SK-N-SH (cell line): ENCODE results near the gene SCN3B. TPM values are rescaled to one million over a fixed set of nuclear protein-coding genes. Genes with fewer than 3 reads are reported as not detected.

Source experiments
- CTCF ChIA-PET: fragments of 300-600, 350-600 bp; formaldehyde crosslinking; extraction: SDS; loops from one replicate; lab custom pipeline; 2021; lab: Yijun Ruan, JAX
- POLR2A ChIA-PET: fragments of 350-600 bp; sonication (Branson Sonifier 250); formaldehyde crosslinking; extraction: SDS; loops from one replicate; lab custom pipeline; 2020; ENCODE audit warnings: antibody characterized with exemption, inconsistent platforms; lab: Yijun Ruan, JAX
- DNase-seq: peaks from one replicate; pipeline ENCODE4 v3.0.0; 2012
- H2AFZ ChIP-seq: fragments of 200-600 bp; sonication (generic); 2 replicates; pipeline ENCODE4 v1.8.1; 2016; ENCODE audit warnings: antibody characterized with exemption, mild to moderate bottlenecking, low read depth
- H3F3A ChIP-seq: fragments of 200-600 bp; sonication (generic); replicated peaks from 2 replicates; pipeline ENCODE3; 2016; ENCODE audit warnings: antibody characterized with exemption, mild to moderate bottlenecking; ENCODE audit not compliant: insufficient read depth
- H3K27ac ChIP-seq, 2 experiments: fragments of 200-500 bp in 1 of 2; fragments of 200-600 bp in 1 of 2; sonication (Bioruptor generic) in 1 of 2; sonication (generic), shearing (Covaris generic) in 1 of 2; 2 replicates each; pipeline versions ENCODE4 v1.5.1 to v1.6.1; 2014 to 2016; ENCODE audit warnings: low read depth in 2 of 2, inconsistent platforms in 1 of 2, low read length in 1 of 2, mild to moderate bottlenecking in 1 of 2, mixed read lengths in 1 of 2
- H3K27me3 ChIP-seq: fragments of 200-600 bp; sonication (generic), shearing (Covaris generic); 2 replicates; pipeline ENCODE4 v1.6.1; 2016; ENCODE audit warnings: mixed run types; ENCODE audit not compliant: insufficient read depth
- H3K36me3 ChIP-seq, 2 experiments: fragments of 200-500 bp in 1 of 2; fragments of 200-600 bp in 1 of 2; sonication (Bioruptor generic) in 1 of 2; sonication (generic) in 1 of 2; replicated peaks in 1 of 2; 2 replicates each; pipeline versions ENCODE3 to v1.5.1; 2014 to 2016; ENCODE audit warnings: low read length in 1 of 2, mild to moderate bottlenecking in 1 of 2; ENCODE audit not compliant: insufficient read depth in 2 of 2, control insufficient read depth in 1 of 2
- H3K4me1 ChIP-seq, 2 experiments: fragments of 200-500 bp in 1 of 2; fragments of 200-600 bp in 1 of 2; sonication (Bioruptor generic) in 1 of 2; sonication (generic), shearing (Covaris generic) in 1 of 2; 2 replicates each; pipeline versions ENCODE4 v1.5.1 to v1.6.1; 2014 to 2016; ENCODE audit warnings: low read depth in 1 of 2, low read length in 1 of 2, mixed run types in 1 of 2; ENCODE audit not compliant: insufficient read depth in 2 of 2, control insufficient read depth in 1 of 2
- H3K4me2 ChIP-seq: fragments of 200-600 bp; sonication (generic), shearing (Covaris generic); 2 replicates; pipeline ENCODE4 v1.6.1; 2017; ENCODE audit warnings: mixed run types
- H3K4me3 ChIP-seq, 2 experiments: fragments of 200-500 bp in 1 of 2; fragments of 200-600 bp in 1 of 2; sonication (Bioruptor generic) in 1 of 2; sonication (generic), shearing (Covaris generic) in 1 of 2; 2 replicates each; pipeline versions ENCODE4 v1.5.1 to v1.8.1; 2014 to 2016; ENCODE audit warnings: low read depth in 2 of 2, inconsistent platforms in 1 of 2, low read length in 1 of 2, mild to moderate bottlenecking in 1 of 2, mixed read lengths in 1 of 2, moderate library complexity in 1 of 2
- H3K79me2 ChIP-seq: fragments of 200-600 bp; sonication (generic); 2 replicates; pipeline ENCODE4 v1.8.1; 2017; ENCODE audit warnings: mild to moderate bottlenecking; ENCODE audit not compliant: insufficient read depth
- H3K9ac ChIP-seq: fragments of 200-600 bp; sonication (generic); 2 replicates; pipeline ENCODE4 v1.6.1; 2017; ENCODE audit warnings: mixed run types
- H3K9me2 ChIP-seq: fragments of 200-600 bp; sonication (generic); 2 replicates; pipeline ENCODE4 v1.6.1; 2017; ENCODE audit warnings: mixed run types
- H3K9me3 ChIP-seq: fragments of 200-600 bp; sonication (generic); 2 replicates; pipeline ENCODE4 v1.6.1; 2017; ENCODE audit warnings: mixed run types, mild to moderate bottlenecking, moderate library complexity
- H4K20me1 ChIP-seq: fragments of 200-600 bp; sonication (generic); 2 replicates; pipeline ENCODE4 v1.6.1; 2017; ENCODE audit warnings: mild to moderate bottlenecking, mixed run types; ENCODE audit not compliant: insufficient read depth
- CHD2 ChIP-seq: fragments of 150-350 bp; IDR thresholded peaks from 2 replicates; pipeline ENCODE4 v1.6.1; 2018; ENCODE audit warnings: low read length; ENCODE audit not compliant: partially characterized antibody
- ELF1 ChIP-seq: IDR thresholded peaks from 2 replicates; pipeline ENCODE4 v1.4.0; 2012
- EP300 ChIP-seq, 2 experiments: IDR thresholded peaks; 2 replicates each; pipeline versions ENCODE4 v1.4.0 to v1.6.1; 2012; ENCODE audit warnings: borderline replicate concordance in 1 of 2, low read depth in 1 of 2, low read length in 1 of 2
- FOXM1 ChIP-seq: IDR thresholded peaks from 2 replicates; pipeline ENCODE4 v1.4.0; 2012; ENCODE audit warnings: low read depth, mild to moderate bottlenecking
- GABPA ChIP-seq: IDR thresholded peaks from 2 replicates; pipeline ENCODE4 v1.4.0; 2012; ENCODE audit warnings: low read depth, mild to moderate bottlenecking
- GATA2 ChIP-seq: sonication (generic); formaldehyde crosslinking; IDR thresholded peaks from 2 replicates; pipeline ENCODE4 v1.5.0; 2020; ENCODE audit warnings: mild to moderate bottlenecking, missing genetic modification reagents
- IRF3 ChIP-seq: fragments of 150-350 bp; IDR thresholded peaks from 2 replicates; pipeline ENCODE4 v1.6.1; 2016; ENCODE audit warnings: mild to moderate bottlenecking, low read depth, low read length
- JUND ChIP-seq: IDR thresholded peaks from 2 replicates; pipeline ENCODE4 v1.4.0; 2012
- MAX ChIP-seq: IDR thresholded peaks from 2 replicates; pipeline ENCODE4 v1.4.0; 2012; ENCODE audit warnings: low read depth
- MEF2A ChIP-seq: IDR thresholded peaks from 2 replicates; pipeline ENCODE4 v1.4.0; 2012; ENCODE audit warnings: low read depth, borderline replicate concordance
- NFIC ChIP-seq: IDR thresholded peaks from 2 replicates; pipeline ENCODE4 v1.4.0; 2012; ENCODE audit warnings: borderline replicate concordance
- RCOR1 ChIP-seq: fragments of 150-350 bp; IDR thresholded peaks from 2 replicates; pipeline ENCODE4 v1.6.1; 2017; ENCODE audit warnings: antibody characterized with exemption, low read length
- RFX5 ChIP-seq: IDR thresholded peaks from 2 replicates; pipeline ENCODE4 v1.6.1; 2012; ENCODE audit warnings: mild to moderate bottlenecking, improper control_type of control experiment, low read length
- RXRA ChIP-seq: IDR thresholded peaks from 2 replicates; pipeline ENCODE4 v1.4.0; 2012; ENCODE audit warnings: low read depth, mild to moderate bottlenecking, borderline replicate concordance
- SIN3A ChIP-seq: IDR thresholded peaks from 2 replicates; pipeline ENCODE4 v1.6.1; 2012; ENCODE audit warnings: low read depth, mild to moderate bottlenecking, low read length, moderate library complexity, borderline replicate concordance
- TAF1 ChIP-seq: IDR thresholded peaks from 2 replicates; pipeline ENCODE4 v1.6.1; 2012; ENCODE audit warnings: low read depth, mild to moderate bottlenecking, low read length, moderate library complexity, borderline replicate concordance
- USF2 ChIP-seq: fragments of 150-350 bp; IDR thresholded peaks from 2 replicates; pipeline ENCODE4 v1.6.1; 2017; ENCODE audit warnings: antibody characterized with exemption, low read length, low read depth, borderline replicate concordance
- WGBS: methylation state at CpG from one replicate; pipeline ENCODE4 v1.1.6; 2017; ENCODE audit warnings: low lambda C conversion rate; 5-methylcytosine and 5-hydroxymethylcytosine counted together
- polyA plus RNA-seq, 3 experiments: library from polyadenylated mRNA; depleted of rRNA; stranded (reverse); fragments of >200 nt; gene quantifications; 2 replicates each; pipeline ENCODE4 v1.2.3, GENCODE V29; 2012
- TF ChIP-seq, protein P1 (sequence below): IDR thresholded peaks from 2 replicates; pipeline ENCODE4 v1.4.0; 2012; ENCODE audit warnings: low read depth, borderline replicate concordance
- TF ChIP-seq, protein P2 (sequence below): fragments of 200-600 bp; sonication (generic); IDR thresholded peaks from 2 replicates; pipeline ENCODE4 v1.6.1; 2017; ENCODE audit warnings: antibody characterized with exemption, mild to moderate bottlenecking, moderate library complexity
- TF ChIP-seq, protein P3 (sequence below): IDR thresholded peaks from 2 replicates; pipeline ENCODE4 v1.4.0; 2012; ENCODE audit warnings: low read depth, borderline replicate concordance

Gene SCN3B
- polyA plus RNA-seq, 1 of the 3 experiments (the other 2 are of a cell fraction), result 0.23 TPM

DNA sequence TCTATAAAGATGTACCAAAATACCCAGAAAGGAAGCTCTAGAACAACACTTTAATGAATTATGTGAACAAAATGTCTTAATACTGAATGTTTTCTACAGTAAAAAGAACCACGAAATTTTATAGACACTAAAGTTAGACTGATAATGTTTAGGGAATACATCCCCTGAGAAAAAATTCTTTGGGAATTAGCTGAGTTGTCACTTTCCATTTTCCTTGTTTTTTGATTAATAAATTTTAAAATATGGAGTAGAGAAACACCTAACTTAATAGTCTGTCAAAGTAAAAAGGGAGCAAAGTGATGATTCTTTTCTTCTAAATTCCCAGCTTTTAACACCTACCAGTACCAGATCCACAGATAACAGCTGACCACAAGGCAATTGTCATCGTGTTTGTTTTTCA is 23.1 kb upstream of the SCN3B start:
- Histone ChIP-seq H3F3A (no peaks in the 10 kb centered on the region), H3K27me3 (no peaks in the 10 kb centered on the region), H3K4me3 (no peak overlapping the region), H3K79me2 (no peaks in the 10 kb centered on the region), H3K9me3 (no peaks in the 10 kb centered on the region), H3K4me1 (peaks cover 0 to 5% of the 10 kb centered on the region in 2 experiments; a peak in 1 of 4 replicates), H3K9ac (no peak overlapping the region), H3K4me2 (no peak overlapping the region), H2AFZ (no peak overlapping the region), H3K27ac (no peak overlapping the region), H3K36me3 (no peaks in the 10 kb centered on the region), H3K9me2 (no peaks in the 10 kb centered on the region), H4K20me1 (no peaks in the 10 kb centered on the region)
- TF ChIP-seq EP300 (IDR thresholded peaks at IDR 0.05; ENCODE audit: borderline replicate concordance in 1 of 2, low read depth in 1 of 2, low read length in 1 of 2) (no peak), IRF3 (no peak), RCOR1 (no peak), RXRA (no peak)
- CTCF ChIA-PET, result interaction anchor here (1.1 to 3.6 kb wide), 5 partner anchors 23 to 100 kb away, joined by 3 to 21 read pairs (median 8); partner anchors contain the start of gene SCN3B
- no peak for DNase-seq
- 22% methylated on average over 2 of the region's 2 CpGs for WGBS
- POLR2A ChIA-PET, result no interaction called here

GRCh38 chr11:123674297-123674696 is 19.9 kb upstream of the SCN3B start:
- no peaks in the 10 kb centered on the region for H4K20me1 ChIP-seq
- no peaks in the 10 kb centered on the region for H3K36me3 ChIP-seq
- TF ChIP-seq RXRA, result no peak
- TF ChIP-seq, protein P1, sequence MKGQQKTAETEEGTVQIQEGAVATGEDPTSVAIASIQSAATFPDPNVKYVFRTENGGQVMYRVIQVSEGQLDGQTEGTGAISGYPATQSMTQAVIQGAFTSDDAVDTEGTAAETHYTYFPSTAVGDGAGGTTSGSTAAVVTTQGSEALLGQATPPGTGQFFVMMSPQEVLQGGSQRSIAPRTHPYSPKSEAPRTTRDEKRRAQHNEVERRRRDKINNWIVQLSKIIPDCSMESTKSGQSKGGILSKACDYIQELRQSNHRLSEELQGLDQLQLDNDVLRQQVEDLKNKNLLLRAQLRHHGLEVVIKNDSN, result no peak
- no peak for TF ChIP-seq GABPA
- no peak for TF ChIP-seq ELF1
- TF ChIP-seq MAX, result no peak
- TF ChIP-seq JUND, result no peak
- TF ChIP-seq USF2, result no peak
- no peak for TF ChIP-seq TAF1
- no peak for TF ChIP-seq FOXM1
- no peak for TF ChIP-seq CHD2
- TF ChIP-seq, protein P2, sequence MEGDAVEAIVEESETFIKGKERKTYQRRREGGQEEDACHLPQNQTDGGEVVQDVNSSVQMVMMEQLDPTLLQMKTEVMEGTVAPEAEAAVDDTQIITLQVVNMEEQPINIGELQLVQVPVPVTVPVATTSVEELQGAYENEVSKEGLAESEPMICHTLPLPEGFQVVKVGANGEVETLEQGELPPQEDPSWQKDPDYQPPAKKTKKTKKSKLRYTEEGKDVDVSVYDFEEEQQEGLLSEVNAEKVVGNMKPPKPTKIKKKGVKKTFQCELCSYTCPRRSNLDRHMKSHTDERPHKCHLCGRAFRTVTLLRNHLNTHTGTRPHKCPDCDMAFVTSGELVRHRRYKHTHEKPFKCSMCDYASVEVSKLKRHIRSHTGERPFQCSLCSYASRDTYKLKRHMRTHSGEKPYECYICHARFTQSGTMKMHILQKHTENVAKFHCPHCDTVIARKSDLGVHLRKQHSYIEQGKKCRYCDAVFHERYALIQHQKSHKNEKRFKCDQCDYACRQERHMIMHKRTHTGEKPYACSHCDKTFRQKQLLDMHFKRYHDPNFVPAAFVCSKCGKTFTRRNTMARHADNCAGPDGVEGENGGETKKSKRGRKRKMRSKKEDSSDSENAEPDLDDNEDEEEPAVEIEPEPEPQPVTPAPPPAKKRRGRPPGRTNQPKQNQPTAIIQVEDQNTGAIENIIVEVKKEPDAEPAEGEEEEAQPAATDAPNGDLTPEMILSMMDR, result no peak
- no peak for TF ChIP-seq RFX5
- no peak for TF ChIP-seq GATA2
- TF ChIP-seq MEF2A, result no peak
- no peak for TF ChIP-seq NFIC
- TF ChIP-seq, protein P3, sequence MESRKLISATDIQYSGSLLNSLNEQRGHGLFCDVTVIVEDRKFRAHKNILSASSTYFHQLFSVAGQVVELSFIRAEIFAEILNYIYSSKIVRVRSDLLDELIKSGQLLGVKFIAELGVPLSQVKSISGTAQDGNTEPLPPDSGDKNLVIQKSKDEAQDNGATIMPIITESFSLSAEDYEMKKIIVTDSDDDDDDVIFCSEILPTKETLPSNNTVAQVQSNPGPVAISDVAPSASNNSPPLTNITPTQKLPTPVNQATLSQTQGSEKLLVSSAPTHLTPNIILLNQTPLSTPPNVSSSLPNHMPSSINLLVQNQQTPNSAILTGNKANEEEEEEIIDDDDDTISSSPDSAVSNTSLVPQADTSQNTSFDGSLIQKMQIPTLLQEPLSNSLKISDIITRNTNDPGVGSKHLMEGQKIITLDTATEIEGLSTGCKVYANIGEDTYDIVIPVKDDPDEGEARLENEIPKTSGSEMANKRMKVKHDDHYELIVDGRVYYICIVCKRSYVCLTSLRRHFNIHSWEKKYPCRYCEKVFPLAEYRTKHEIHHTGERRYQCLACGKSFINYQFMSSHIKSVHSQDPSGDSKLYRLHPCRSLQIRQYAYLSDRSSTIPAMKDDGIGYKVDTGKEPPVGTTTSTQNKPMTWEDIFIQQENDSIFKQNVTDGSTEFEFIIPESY, result no peak
- no peak for TF ChIP-seq SIN3A
- no peak overlapping the region for H3K9ac ChIP-seq
- no peaks in the 10 kb centered on the region for H3K79me2 ChIP-seq
- no peaks in the 10 kb centered on the region for H3K27me3 ChIP-seq
- no peaks in the 10 kb centered on the region for H3F3A ChIP-seq
- no peaks in the 10 kb centered on the region; a peak in 1 of 4 replicates for H3K4me1 ChIP-seq
- H3K9me2 ChIP-seq, result no peaks in the 10 kb centered on the region
- H3K4me2 ChIP-seq, result no peak overlapping the region
- no peak for DNase-seq
- 53% methylated on average over 2 of the region's 2 CpGs for WGBS
- no peaks in the 10 kb centered on the region for H3K9me3 ChIP-seq
- ChIA-PET POLR2A (no interaction called here), CTCF (interaction anchor here (1.5 kb wide), 1 partner anchor 33 kb away, joined by 5 read pairs; no protein-coding TSS in a partner anchor)
- no peak overlapping the region for H2AFZ ChIP-seq
- H3K4me3 ChIP-seq, result no peak overlapping the region
- H3K27ac ChIP-seq, result no peak overlapping the region
